H1 (cell line): Measurements from ENCODE around the gene CDK5R1. TPM values are rescaled to one million over a fixed set of nuclear protein-coding genes. Genes with fewer than 3 reads are reported as not detected.
A peak's percentile ranks its signal among the peaks of the same experiment; 100 is the strongest.

Experiments
- CTCF ChIA-PET: fragments of 300-600 bp; sonication (Branson Sonifier 250); formaldehyde crosslinking; loops from one replicate; lab custom pipeline; 2021; ENCODE audit not compliant: partially characterized antibody; lab: Charles Lee
- POLR2A ChIA-PET: fragments of 300-600 bp; sonication (Branson Sonifier 250); formaldehyde crosslinking; loops from one replicate; lab custom pipeline; 2021; ENCODE audit warnings: inconsistent platforms; ENCODE audit not compliant: partially characterized antibody; lab: Charles Lee
- DNase-seq, 2 experiments: peaks; one replicate each; pipeline versions ENCODE4 v3.0.0 to v3.0.0-alpha.2; 2010 to 2022; ENCODE audit warnings: low spot score in 2 of 2, low read depth in 1 of 2, mixed read lengths in 1 of 2
- FAIRE-seq: peaks from 2 replicates; lab custom pipeline; 2011; peaks lifted over from hg19 to GRCh38; lab: Jason Lieb, UNC
- H2AFZ ChIP-seq: 2 replicates; pipeline ENCODE4 v1.8.1; 2012; ENCODE audit warnings: low read length, inconsistent platforms
- H2AK5ac ChIP-seq: 2 replicates; pipeline ENCODE4 v1.6.1; 2013; ENCODE audit warnings: low read depth, low read length
- H2BK120ac ChIP-seq: replicated peaks from 2 replicates; pipeline ENCODE3; 2013; ENCODE audit warnings: low read depth, low read length, inconsistent platforms
- H2BK12ac ChIP-seq: 2 replicates; pipeline ENCODE4 v1.6.1; 2013; ENCODE audit warnings: low read depth, low read length
- H2BK15ac ChIP-seq: 2 replicates; pipeline ENCODE4 v1.6.1; 2013; ENCODE audit warnings: low read length
- H2BK20ac ChIP-seq: 2 replicates; pipeline ENCODE4 v1.6.1; 2013; ENCODE audit warnings: low read length
- H2BK5ac ChIP-seq: 2 replicates; pipeline ENCODE4 v1.6.1; 2013; ENCODE audit warnings: low read depth, low read length
- H3K14ac ChIP-seq: 2 replicates; pipeline ENCODE4 v1.6.1; 2013; ENCODE audit warnings: inconsistent platforms; ENCODE audit not compliant: insufficient read length
- H3K18ac ChIP-seq: 2 replicates; pipeline ENCODE4 v1.6.1; 2013; ENCODE audit warnings: low read length; ENCODE audit errors: extremely low read depth
- H3K23ac ChIP-seq: 2 replicates; pipeline ENCODE4 v1.6.1; 2013; ENCODE audit warnings: inconsistent platforms; ENCODE audit not compliant: insufficient read length
- H3K23me2 ChIP-seq: 2 replicates; pipeline ENCODE4 v1.6.1; 2013; ENCODE audit warnings: low read depth, low read length
- H3K27ac ChIP-seq: 2 replicates; pipeline ENCODE4 v1.6.1; 2011; ENCODE audit warnings: low read depth, low read length, inconsistent platforms
- H3K27me3 ChIP-seq, 4 experiments: replicated peaks in 1 of 4; 1 replicate in 1 of 4; 2 replicates in 3 of 4; pipeline versions ENCODE4 v1.6.1 to v1.8.1; 2011 to 2013; ENCODE audit warnings: low read length in 3 of 4, mild to moderate bottlenecking in 3 of 4, inconsistent platforms in 2 of 4, mixed read lengths in 2 of 4, moderate library complexity in 1 of 4; ENCODE audit not compliant: control insufficient read depth in 3 of 4, insufficient read depth in 3 of 4; ENCODE audit errors: extremely low read depth in 1 of 4
- H3K36me3 ChIP-seq, 4 experiments: 2 replicates each; pipeline versions ENCODE4 v1.6.1 to v1.8.1; 2011 to 2013; ENCODE audit warnings: mild to moderate bottlenecking in 4 of 4, low read length in 3 of 4, moderate library complexity in 2 of 4, control low read depth in 1 of 4, inconsistent platforms in 1 of 4; ENCODE audit not compliant: insufficient read depth in 4 of 4, control insufficient read depth in 2 of 4
- H3K4ac ChIP-seq: replicated peaks from 2 replicates; pipeline ENCODE3; 2013; ENCODE audit warnings: low read length, low read depth, mixed read lengths, inconsistent platforms; ENCODE audit not compliant: insufficient read length
- H3K4me1 ChIP-seq, 4 experiments: replicated peaks in 1 of 4; 1 replicate in 1 of 4; 2 replicates in 3 of 4; pipeline versions ENCODE4 v1.6.1 to v1.8.1; 2011 to 2013; ENCODE audit warnings: low read length in 3 of 4, inconsistent platforms in 2 of 4, mixed read lengths in 1 of 4; ENCODE audit not compliant: insufficient read depth in 4 of 4, control insufficient read depth in 3 of 4
- H3K4me2 ChIP-seq, 2 experiments: 2 replicates each; pipeline versions ENCODE4 v1.6.1 to v1.8.1; 2011 to 2013; ENCODE audit warnings: low read depth in 2 of 2, low read length in 2 of 2, control low read depth in 1 of 2, inconsistent platforms in 1 of 2, mild to moderate bottlenecking in 1 of 2; ENCODE audit not compliant: insufficient read depth in 1 of 2
- H3K4me3 ChIP-seq, 4 experiments: fragments of 200-600, 300-600 bp in 1 of 4; sonication (generic), shearing (Covaris generic), sonication (Bioruptor Twin) in 1 of 4; 2 replicates each; pipeline versions ENCODE4 v1.5.1 to v1.8.1; 2011 to 2016; ENCODE audit warnings: low read length in 4 of 4, low read depth in 3 of 4, control low read depth in 2 of 4, inconsistent platforms in 2 of 4, mild to moderate bottlenecking in 2 of 4, mixed read lengths in 1 of 4, moderate library complexity in 1 of 4; ENCODE audit not compliant: insufficient read depth in 2 of 4; ENCODE audit errors: extremely low read depth in 1 of 4
- H3K56ac ChIP-seq: replicated peaks from 2 replicates; pipeline ENCODE3; 2013; ENCODE audit warnings: low read depth, mild to moderate bottlenecking, mixed read lengths, low read length, inconsistent platforms; ENCODE audit not compliant: insufficient read length
- H3K79me1 ChIP-seq: 2 replicates; pipeline ENCODE4 v1.6.1; 2013; ENCODE audit warnings: low read depth, low read length, control low read depth
- H3K79me2 ChIP-seq, 2 experiments: 2 replicates each; pipeline versions ENCODE4 v1.6.1 to v1.8.1; 2012 to 2013; ENCODE audit warnings: low read length in 2 of 2, mild to moderate bottlenecking in 2 of 2, inconsistent platforms in 1 of 2; ENCODE audit not compliant: insufficient read depth in 2 of 2, control insufficient read depth in 1 of 2
- H3K9ac ChIP-seq, 4 experiments: replicated peaks in 1 of 4; 1 replicate in 1 of 4; 2 replicates in 3 of 4; pipeline versions ENCODE4 v1.6.1 to v1.8.1; 2011 to 2013; ENCODE audit warnings: low read depth in 3 of 4, low read length in 3 of 4, control low read depth in 2 of 4, mild to moderate bottlenecking in 2 of 4, moderate library complexity in 2 of 4, inconsistent platforms in 1 of 4; ENCODE audit errors: extremely low read depth in 1 of 4
- H3K9me3 ChIP-seq, 2 experiments: 2 replicates each; pipeline versions ENCODE4 v1.6.1 to v1.8.1; 2012 to 2013; ENCODE audit warnings: mild to moderate bottlenecking in 2 of 2, moderate library complexity in 2 of 2, control low read depth in 1 of 2, inconsistent platforms in 1 of 2, low read depth in 1 of 2, low read length in 1 of 2, mixed read lengths in 1 of 2; ENCODE audit not compliant: insufficient read depth in 2 of 2
- H4K20me1 ChIP-seq, 2 experiments: replicated peaks in 1 of 2; 2 replicates each; pipeline versions ENCODE3 to v1.8.1; 2011 to 2013; ENCODE audit warnings: inconsistent platforms in 2 of 2, low read length in 2 of 2, mild to moderate bottlenecking in 1 of 2; ENCODE audit not compliant: insufficient read depth in 2 of 2, control insufficient read depth in 1 of 2
- H4K5ac ChIP-seq: 2 replicates; pipeline ENCODE4 v1.6.1; 2013; ENCODE audit warnings: low read length, low read depth, mixed read lengths, inconsistent platforms; ENCODE audit not compliant: insufficient read length
- H4K8ac ChIP-seq: 2 replicates; pipeline ENCODE4 v1.8.0; 2013; ENCODE audit warnings: mild to moderate bottlenecking, moderate library complexity, low read length, inconsistent platforms; ENCODE audit not compliant: insufficient read depth; ENCODE audit errors: extremely low read depth
- H4K91ac ChIP-seq: replicated peaks from 2 replicates; pipeline ENCODE3; 2013; ENCODE audit warnings: low read length, mixed read lengths, inconsistent platforms; ENCODE audit not compliant: insufficient read length
- WGBS, 2 experiments: shearing (Covaris generic) in 1 of 2; methylation state at CpG; one replicate each; pipeline versions ENCODE4 v1.1.6 to v1.1.7; 2013 to 2015; ENCODE audit warnings: low lambda C conversion rate in 2 of 2, mixed read lengths in 2 of 2, inconsistent platforms in 1 of 2, low coverage in 1 of 2, missing lambda C conversion rate in 1 of 2; ENCODE audit not compliant: insufficient replicate concordance in 2 of 2, insufficient coverage in 1 of 2, insufficient read length in 1 of 2; ENCODE audit errors: extremely low coverage in 1 of 2, missing lambda C conversion rate in 1 of 2; 5-methylcytosine and 5-hydroxymethylcytosine counted together
- polyA plus RNA-seq, 7 experiments: library from polyadenylated mRNA; depleted of rRNA in 3 of 7; stranded (reverse) in 5 of 7; unstranded in 2 of 7; fragments of >200 nt in 5 of 7; fragments of 200-250 nt in 2 of 7; gene quantifications; 1 replicate in 5 of 7; 2 replicates in 1 of 7; 4 replicates in 1 of 7; pipeline versions ENCODE4 v1.2.1 to v1.2.3, GENCODE V29; 2011 to 2013; ENCODE audit warnings: missing spikeins in 2 of 7, mixed read lengths in 2 of 7
- total RNA-seq: library from RNA; stranded (reverse); fragmentation: NEBNext Ultra II Directional; extraction: Animal tissue kit (Norgen Biotek cat#: 25700); gene quantifications from 2 replicates; pipeline ENCODE4 v1.2.1, GENCODE V29; 2021

The CDK5R1 gene
- total and polyA plus RNA-seq, 2 of the 8 experiments (the other 6 are each of a cell fraction or from before 2014, with no cell fraction given), result 2.7 to 9.9 TPM

DNA sequence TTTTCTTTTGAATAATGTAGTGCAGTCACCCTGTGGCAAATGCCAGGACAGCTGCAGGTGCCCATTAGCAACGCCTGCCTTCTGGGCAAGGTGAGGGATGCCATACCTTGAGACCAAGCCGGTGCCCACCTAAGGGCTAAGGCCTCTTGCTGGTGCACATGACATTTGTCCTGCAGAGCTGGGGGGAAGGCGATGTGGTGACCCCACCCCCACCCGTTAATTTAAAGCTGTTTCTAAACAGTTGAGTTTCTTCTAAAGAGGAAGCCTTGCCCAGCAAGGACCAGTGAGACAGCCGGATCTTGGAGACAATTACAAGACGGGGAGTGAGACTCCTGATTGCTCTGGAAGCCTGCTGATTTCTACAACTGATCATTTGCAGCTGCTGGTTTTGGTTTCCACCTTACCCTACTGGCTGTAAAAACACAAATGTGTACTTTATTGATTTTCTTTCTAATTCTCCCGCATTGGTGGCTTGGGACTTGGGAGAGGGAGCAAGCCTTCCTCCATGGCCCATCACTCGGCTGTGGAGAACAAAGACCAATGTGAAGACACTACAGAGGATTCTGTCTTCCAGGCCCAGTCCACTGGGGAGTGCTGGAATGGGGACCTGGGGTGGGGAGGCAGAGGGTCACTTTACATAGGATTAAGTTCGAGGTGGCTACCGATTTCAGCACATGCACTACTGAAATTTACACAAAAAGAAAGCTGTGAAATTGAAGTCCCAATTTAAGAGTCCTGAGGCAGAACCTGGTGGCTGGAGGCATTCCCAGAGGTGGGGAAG, 2.7 kb downstream of the CDK5R1 start:
- H3K18ac ChIP-seq, result no peak overlapping the region
- no peak overlapping the region for H2AFZ ChIP-seq
- no peaks in the 10 kb centered on the region for H3K9me3 ChIP-seq
- peaks cover 0 to 34% (median 16%) of the 10 kb centered on the region in 4 experiments; a peak in 6 of 7 replicates for H3K4me1 ChIP-seq
- no peak for DNase-seq
- H4K91ac ChIP-seq, result no peak overlapping the region
- no peak overlapping the region for H2BK15ac ChIP-seq
- peaks cover 0 to 13% (median 4%) of the 10 kb centered on the region in 4 experiments; a peak in 3 of 8 replicates for H3K36me3 ChIP-seq
- H4K5ac ChIP-seq, result no peak overlapping the region
- H3K9ac ChIP-seq, result no peak overlapping the region
- H3K79me2 ChIP-seq, result peaks cover 0 to 27% of the 10 kb centered on the region in 2 experiments; a peak in 2 of 4 replicates
- no peak overlapping the region for H3K23ac ChIP-seq
- no peaks in the 10 kb centered on the region; a peak in 2 of 7 replicates for H3K27me3 ChIP-seq
- no peak overlapping the region for H3K27ac ChIP-seq
- H3K4me3 ChIP-seq, result no peak overlapping the region
- ChIA-PET CTCF (interaction anchor here (0.8 to 1.4 kb wide), 3 partner anchors 25 to 42 kb away, joined by 3 to 5 read pairs (median 4); no protein-coding TSS in a partner anchor), POLR2A (interaction anchor here (3.9 to 5.4 kb wide), 2 partner anchors 29 to 45 kb away, joined by 15 to 35 read pairs; partner anchors contain the start of gene PSMD11)
- H2BK5ac ChIP-seq, result no peak overlapping the region
- WGBS, 2 experiments, result 84% methylated on average over 10 of the region's 10 CpGs; no CpG with 5 or more reads in 1 of the 2 experiments
- H3K79me1 ChIP-seq, result peaks cover 12% of the 10 kb centered on the region
- no peak overlapping the region for H2AK5ac ChIP-seq
- H3K23me2 ChIP-seq, result peaks cover 8% of the 10 kb centered on the region
- H2BK12ac ChIP-seq, result no peak overlapping the region
- no peak overlapping the region for H2BK20ac ChIP-seq
- no peak overlapping the region for H3K4ac ChIP-seq
- H4K8ac ChIP-seq, result no peak overlapping the region
- no peak for FAIRE-seq
- no peak overlapping the region for H3K56ac ChIP-seq
- peak overlapping the region in 1 of 2 experiments; percentile 5; a peak in 1 of 4 replicates for H3K4me2 ChIP-seq
- H3K14ac ChIP-seq, result no peak overlapping the region
- H2BK120ac ChIP-seq, result no peak overlapping the region
- H4K20me1 ChIP-seq, result peaks cover 3 to 13% of the 10 kb centered on the region in 2 experiments
